Bronchial epithelial cell (primary cell): ENCODE measurements around the gene CEP131. TPM values are rescaled to one million over a fixed set of nuclear protein-coding genes. Genes with fewer than 3 reads are reported as not detected.
A peak's percentile ranks its signal among the peaks of the same experiment; 100 is the strongest.

Experiments
- DNase-seq: peaks from one replicate; pipeline ENCODE4 v3.0.0-alpha.2; 2010; ENCODE audit warnings: low read depth
- FAIRE-seq: peaks from 2 replicates; lab custom pipeline; 2011; peaks lifted over from hg19 to GRCh38; lab: Jason Lieb, UNC
- H3K27me3 ChIP-seq: 2 replicates; pipeline ENCODE4 v1.5.1; 2011; ENCODE audit warnings: low read length; ENCODE audit not compliant: control insufficient read depth, insufficient read depth
- H3K36me3 ChIP-seq: 2 replicates; pipeline ENCODE4 v1.5.1; 2011; ENCODE audit warnings: low read length; ENCODE audit not compliant: control insufficient read depth, insufficient read depth
- H3K4me3 ChIP-seq: 2 replicates; pipeline ENCODE4 v1.5.1; 2011; ENCODE audit warnings: mild to moderate bottlenecking, low read depth, low read length, control low read depth
- total RNA-seq: library from RNA; depleted of rRNA; stranded (reverse); fragments of >200 nt; gene quantifications from 2 replicates; pipeline ENCODE4 v1.2.1, GENCODE V29; 2014
- TF ChIP-seq, protein P1 (sequence below): IDR thresholded peaks from 2 replicates; pipeline ENCODE4 v1.5.1; 2011; ENCODE audit warnings: mild to moderate bottlenecking, moderate library complexity, low read length, control low read depth, inconsistent platforms; ENCODE audit not compliant: insufficient read depth, severe bottlenecking

Gene CEP131
- total RNA-seq, 1 donor from 2014 or later, result 9.2 TPM

DNA sequence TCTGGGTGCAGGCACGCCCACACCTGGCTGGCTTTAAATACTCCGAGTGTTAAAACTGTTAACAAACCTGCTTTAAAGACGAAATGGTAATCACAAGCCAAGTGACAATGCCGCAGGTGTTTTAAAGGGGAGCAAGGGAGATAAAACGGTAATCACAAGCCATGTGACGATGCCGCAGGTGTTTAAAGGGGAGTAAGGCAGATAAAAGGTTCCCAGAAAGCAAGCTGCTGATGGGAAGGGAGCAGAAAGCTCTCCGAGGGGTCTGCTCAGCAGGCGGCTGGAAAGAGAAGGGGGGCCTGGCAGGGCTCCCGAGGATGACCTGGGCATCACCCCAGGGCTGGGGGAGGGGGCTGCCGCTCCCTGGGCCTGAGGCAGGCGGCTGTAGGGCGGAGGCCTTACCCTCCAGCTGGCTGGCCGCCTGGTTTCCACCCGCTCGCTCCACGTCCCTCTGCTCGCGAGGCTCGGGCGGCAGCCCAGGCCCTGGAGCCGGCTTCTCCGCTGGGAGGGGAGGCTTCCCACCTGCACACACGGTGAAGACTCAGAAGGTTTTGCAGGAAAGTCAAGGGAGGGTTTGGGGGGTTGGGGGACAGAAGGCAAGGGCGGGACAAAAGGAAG lies 28.4 kb upstream of the CEP131 start:
- no peak for FAIRE-seq
- H3K36me3 ChIP-seq, result peaks cover 13% of the 10 kb centered on the region
- TF ChIP-seq, protein P1, sequence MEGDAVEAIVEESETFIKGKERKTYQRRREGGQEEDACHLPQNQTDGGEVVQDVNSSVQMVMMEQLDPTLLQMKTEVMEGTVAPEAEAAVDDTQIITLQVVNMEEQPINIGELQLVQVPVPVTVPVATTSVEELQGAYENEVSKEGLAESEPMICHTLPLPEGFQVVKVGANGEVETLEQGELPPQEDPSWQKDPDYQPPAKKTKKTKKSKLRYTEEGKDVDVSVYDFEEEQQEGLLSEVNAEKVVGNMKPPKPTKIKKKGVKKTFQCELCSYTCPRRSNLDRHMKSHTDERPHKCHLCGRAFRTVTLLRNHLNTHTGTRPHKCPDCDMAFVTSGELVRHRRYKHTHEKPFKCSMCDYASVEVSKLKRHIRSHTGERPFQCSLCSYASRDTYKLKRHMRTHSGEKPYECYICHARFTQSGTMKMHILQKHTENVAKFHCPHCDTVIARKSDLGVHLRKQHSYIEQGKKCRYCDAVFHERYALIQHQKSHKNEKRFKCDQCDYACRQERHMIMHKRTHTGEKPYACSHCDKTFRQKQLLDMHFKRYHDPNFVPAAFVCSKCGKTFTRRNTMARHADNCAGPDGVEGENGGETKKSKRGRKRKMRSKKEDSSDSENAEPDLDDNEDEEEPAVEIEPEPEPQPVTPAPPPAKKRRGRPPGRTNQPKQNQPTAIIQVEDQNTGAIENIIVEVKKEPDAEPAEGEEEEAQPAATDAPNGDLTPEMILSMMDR, result no peak
- DNase-seq, result no peak
- no peak overlapping the region for H3K4me3 ChIP-seq
- H3K27me3 ChIP-seq, result no peaks in the 10 kb centered on the region

DNA sequence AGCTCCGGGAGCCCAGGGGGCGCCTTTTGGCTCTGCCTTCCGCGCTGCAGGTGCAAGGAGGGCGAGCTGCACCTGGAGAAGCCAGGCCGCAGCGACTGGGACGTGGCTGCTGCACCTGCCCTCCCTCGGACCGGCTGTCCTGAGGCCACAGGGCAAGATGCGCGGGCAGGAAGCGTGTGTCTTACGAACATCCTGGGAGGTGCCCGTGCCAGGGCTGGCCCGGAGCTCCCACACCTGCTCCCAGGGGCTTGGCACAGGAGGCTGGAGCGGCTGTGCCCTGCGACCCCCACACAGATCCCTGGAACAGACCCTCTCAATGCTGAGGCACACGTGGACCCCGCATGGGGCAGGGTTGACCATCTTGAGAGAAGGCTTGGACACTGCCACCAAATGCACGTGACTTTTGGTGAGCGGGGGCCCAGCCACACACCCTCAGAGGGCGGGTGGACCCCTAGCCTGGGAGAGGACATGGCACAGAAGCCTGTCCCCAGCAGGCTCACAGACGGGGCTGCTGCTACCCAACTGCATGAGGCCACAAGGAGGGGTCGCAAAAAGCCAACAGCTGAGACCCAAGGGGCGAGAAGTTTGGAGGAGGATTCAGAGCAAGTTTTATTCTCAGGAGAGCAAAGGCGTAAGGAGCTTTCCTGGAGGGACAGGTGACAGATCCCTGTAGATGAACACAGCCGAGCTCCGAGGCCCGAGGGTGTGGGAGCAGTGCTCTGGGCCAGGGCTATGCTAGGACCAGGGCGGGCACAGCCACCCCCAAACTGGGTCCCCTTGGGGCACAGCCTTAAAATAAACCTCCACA lies 27.7 kb upstream of the CEP131 start:
- peaks cover 15% of the 10 kb centered on the region for H3K36me3 ChIP-seq
- TF ChIP-seq, protein P1, result no peak
- FAIRE-seq (no peak), DNase-seq (no peak)
- H3K27me3 ChIP-seq, result no peaks in the 10 kb centered on the region
- H3K4me3 ChIP-seq, result no peak overlapping the region

DNA sequence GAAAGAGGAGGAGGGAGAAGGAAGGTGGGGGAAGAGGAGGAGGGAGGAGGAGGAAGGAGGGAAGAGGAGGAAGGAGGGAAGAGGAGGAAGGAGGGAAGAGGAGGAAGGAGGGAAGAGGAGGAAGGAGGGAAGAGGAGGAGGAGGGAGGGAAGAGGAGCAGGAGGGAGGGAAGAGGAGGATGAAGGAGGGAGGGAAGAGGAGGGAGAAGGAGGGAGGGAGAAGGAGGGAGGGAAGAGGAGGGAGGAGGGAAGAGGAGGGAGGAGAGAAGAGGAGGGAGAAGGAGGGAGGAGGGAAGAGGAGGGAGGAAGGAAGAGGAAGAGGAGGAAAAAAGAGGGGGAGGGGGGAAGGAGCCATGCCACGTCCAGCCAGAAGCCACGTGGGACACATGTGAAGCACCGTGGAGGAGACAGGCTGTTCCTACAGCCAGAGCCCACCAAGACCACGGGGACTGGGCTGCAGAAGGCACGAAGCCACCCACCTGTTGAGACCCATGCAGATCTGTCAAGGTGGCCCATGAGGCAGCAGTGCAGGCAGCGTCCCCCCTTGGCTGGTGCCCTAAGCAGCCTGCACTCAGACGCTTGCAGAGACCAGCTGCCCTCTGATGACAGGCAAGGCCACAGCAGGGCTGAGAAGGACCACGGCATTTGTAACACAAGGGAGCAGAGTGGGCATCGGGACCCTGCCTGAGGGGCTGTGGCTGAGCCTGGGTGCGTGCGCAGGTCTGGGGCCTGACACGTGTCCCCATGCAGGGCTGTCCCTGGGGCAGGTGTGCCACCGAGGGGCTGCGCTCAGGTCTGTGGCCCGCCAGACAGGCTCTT lies 26.7 kb upstream of the CEP131 start:
- Histone ChIP-seq H3K27me3 (no peaks in the 10 kb centered on the region), H3K36me3 (peaks cover 16% of the 10 kb centered on the region), H3K4me3 (no peak overlapping the region)
- no peak for DNase-seq
- TF ChIP-seq, protein P1, result no peak
- FAIRE-seq, result peak; percentile 92

DNA sequence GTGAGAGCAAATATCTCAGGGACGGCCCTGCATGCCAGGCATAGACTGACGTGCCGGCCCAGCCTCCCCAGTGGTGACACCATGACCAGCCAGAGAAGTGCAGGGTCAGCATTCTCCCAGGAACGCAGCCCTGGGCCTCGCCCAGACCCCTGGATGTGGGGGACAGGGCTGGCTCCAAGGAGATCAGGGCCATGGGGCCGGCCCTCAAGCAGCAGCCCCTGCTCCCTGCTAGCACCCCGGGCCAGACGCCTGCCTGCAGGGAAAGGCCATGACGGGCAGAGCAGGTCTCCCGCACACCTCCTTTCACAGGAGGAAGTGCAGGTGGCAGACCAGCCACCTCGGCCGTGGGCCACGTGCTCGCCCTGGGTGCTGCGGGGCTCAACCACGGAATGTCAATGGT lies 25.9 kb upstream of the CEP131 start:
- DNase-seq (no peak), FAIRE-seq (no peak)
- H3K27me3 ChIP-seq, result no peaks in the 10 kb centered on the region
- peaks cover 16% of the 10 kb centered on the region for H3K36me3 ChIP-seq
- no peak overlapping the region for H3K4me3 ChIP-seq
- TF ChIP-seq, protein P1, result no peak

DNA sequence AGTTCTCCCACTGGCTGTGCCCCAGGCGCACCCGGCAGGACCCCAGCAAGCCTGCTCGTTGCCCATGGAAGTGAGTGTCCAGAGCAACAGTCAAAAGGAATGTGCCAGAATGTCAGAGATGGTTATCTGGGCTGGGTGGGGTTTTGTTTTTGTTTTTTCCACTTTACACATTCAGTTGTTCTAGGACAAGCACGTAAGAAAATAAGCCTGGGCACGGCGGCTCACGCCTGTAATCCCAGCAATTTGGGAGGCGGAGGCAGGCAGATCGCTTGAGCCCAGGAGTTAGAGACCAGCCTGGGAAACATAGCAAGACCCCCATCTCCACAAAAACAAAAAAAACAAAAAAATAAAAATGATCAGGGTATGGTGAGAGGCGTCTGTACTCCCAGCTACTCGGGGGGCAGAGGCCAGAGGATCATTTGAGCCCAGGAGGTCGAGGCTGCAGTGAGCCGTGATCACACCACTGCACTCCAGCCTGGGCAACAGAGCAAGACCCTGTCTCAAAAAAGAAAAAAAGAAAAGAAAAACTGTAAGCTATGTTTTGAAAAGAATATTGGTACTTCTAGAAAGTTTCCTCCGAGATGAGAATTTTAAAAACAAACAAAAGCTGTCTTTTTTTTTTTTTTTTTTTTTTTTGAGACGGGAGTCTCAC lies 24.7 kb upstream of the CEP131 start:
- peaks cover 12% of the 10 kb centered on the region for H3K36me3 ChIP-seq
- DNase-seq (no peak), FAIRE-seq (no peak)
- TF ChIP-seq, protein P1, result no peak
- H3K27me3 ChIP-seq, result no peaks in the 10 kb centered on the region
- no peak overlapping the region for H3K4me3 ChIP-seq
